SKM-1 (cell line): ENCODE data around the gene TOMM7.

ENCODE experiments used
- DNase-seq: peaks from one replicate; lab custom pipeline; 2025; ENCODE audit not compliant: unreplicated experiment; lab: John Stamatoyannopoulos, UW

TOMM7 gene

DNA sequence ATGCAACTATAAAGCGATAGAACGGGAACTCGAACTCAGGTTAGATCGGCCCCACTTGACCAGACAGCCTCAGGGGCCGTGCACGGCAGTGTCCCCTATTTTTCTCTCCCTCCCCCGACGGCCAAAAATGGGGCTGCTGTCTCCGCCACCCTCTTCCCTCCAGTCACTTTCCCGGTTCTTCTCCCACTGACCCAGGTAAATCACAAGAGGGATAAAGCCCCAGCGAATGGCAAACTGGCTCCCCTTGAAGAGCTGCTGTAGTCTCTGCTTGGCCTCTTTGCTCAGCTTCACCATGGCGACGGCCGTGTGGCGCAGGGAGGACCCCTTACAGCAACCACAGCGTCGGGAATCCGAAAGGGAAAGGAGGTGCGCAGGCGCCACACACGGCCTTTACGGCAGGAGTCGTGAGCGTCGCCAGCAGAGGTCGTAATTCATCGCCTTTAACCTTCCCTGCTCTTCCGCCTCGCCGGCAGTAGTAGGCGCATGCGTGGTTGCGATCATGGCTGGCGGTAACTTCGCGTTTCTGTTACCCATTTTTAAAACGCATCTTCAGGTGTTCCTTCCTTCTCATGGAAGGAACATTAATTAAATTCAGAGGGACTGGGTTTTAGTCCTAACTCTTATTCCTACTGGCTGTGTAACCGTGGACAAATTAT, at the start of gene TOMM7:
TSS of gene TOMM7 (minus strand) at position 364 of the 656 bp plus-strand sequence. CDS start at position 294, 70 bp downstream.
- DNase-seq: peak; percentile 93

DNA sequence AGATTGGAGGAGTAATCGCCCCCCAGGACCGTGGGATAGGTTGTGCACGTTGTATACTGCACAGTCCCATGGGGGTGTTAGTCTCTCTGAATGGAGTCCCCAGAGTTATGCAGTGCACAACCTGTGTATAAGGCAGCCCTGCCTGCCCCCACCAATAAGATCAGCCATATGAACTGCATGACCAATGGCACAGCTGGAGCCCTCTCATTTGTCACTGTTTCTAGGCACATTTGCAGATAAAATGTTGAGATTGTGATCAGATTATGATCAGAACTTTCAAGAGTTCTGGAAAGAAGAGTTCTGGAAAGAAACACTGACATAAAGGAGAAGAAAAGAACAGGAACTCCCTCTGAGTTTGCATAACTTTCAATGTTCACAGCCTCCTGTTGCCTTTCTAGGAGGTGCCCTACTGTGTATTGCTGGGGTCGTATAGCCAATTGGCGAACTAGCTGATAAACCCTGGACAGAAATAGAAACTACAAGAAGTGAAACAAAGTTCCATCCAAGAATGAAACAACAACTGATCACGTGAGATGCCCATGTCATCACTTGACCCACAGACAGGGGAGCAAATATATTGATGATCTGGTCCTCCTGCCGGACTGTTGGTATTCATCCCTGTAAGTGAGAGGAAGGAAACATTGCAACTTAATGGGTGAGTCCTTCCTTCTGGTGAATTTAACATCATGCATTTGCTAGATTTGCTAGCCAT, 49.6 kb upstream of the TOMM7 start:
- DNase-seq: no peak

DNA sequence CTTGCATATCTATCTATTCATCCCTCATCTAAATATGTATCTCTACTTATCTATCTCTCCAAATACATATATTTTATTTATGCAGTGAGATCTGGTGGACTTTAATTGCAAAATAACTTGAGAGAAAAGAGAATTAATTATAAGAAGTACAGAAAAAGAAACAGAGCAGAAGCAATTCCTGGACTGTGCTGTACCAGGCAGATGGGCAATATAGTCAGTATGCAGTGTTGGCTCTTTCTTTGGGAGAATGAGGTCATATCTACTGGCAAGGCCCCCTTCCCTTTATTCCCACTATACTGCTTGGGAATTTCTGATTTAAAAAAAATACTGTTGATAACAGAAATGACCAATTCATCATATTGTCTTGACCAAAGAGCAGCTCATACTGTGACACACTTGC, 49.0 kb upstream of the TOMM7 start:
- no peak for DNase-seq

DNA sequence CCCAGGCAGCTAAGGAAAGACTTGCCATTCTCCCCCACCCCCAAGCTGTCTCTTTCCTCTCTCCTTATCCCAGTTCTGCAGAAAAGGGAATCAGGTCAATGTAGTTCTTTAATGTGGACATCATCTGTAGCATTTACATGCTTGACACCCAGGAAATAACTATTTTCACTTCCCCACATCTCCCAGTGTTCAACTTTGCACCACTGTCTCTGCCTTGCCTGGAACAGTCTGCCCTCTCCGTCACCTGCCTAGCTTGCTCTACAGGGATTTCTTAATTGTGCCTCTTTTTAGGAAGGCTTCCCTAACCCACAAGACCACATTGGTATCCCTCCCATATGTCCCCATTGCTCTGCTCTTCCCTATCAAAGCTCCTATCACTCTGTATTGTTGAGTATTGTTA, 45.9 kb upstream of the TOMM7 start:
- no peak for DNase-seq

DNA sequence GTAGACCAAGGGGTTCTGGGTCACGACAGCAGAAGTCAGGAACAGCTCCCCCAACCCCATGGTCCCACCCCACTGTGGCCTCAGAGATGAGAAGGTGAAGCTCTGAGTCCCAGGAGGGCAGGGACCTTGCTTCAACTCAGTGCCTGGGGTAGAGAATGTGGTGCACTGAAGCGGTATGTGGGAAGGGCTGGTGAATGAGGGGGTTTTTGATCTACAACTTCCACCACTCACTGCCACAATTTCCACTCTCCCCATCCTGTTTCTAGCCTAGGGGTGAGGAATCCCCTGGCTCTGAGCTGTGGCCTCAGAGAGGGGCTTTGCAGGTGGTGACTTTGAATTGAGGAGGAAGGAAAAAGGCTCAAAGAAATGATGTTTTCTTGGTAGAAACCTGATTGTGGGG, 44.9 kb upstream of the TOMM7 start:
- DNase-seq: no peak

DNA sequence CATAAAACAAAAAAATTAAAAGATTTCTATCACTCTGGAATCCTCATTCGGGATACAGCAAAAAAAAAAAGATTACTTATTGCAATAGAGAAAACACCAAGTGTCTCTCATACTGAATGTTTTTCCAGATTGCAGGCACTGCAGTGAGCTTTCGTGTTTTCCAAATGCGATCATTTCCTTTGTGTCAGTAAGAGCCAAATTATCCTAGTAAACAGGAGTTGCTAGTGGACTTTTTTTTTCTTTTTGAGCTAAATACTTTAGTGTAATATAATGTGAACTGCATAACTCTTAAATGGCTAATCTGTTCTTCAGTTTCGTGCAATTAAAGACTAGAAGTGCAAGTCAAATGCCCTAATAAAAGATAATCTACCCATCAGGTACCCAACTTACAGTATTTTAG, 44.4 kb upstream of the TOMM7 start:
- no peak for DNase-seq

DNA sequence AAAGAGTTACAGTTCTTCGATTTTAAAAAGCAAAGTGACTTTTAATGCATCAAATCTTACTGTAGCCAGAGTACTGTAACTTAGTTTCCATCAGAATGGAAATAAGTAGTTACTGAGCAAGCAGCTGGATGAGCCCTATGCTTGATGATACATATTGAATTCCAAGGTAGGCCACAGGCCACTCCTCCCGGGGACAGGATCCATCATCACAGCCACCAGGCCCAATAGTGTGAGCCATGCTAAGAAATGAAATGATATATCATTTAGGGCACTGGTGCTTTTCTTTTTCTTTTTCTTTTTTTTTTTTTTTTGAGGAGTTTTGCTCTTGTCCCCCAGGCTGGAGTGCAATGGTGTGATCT, 42.9 kb upstream of the TOMM7 start:
- DNase-seq: no peak

DNA sequence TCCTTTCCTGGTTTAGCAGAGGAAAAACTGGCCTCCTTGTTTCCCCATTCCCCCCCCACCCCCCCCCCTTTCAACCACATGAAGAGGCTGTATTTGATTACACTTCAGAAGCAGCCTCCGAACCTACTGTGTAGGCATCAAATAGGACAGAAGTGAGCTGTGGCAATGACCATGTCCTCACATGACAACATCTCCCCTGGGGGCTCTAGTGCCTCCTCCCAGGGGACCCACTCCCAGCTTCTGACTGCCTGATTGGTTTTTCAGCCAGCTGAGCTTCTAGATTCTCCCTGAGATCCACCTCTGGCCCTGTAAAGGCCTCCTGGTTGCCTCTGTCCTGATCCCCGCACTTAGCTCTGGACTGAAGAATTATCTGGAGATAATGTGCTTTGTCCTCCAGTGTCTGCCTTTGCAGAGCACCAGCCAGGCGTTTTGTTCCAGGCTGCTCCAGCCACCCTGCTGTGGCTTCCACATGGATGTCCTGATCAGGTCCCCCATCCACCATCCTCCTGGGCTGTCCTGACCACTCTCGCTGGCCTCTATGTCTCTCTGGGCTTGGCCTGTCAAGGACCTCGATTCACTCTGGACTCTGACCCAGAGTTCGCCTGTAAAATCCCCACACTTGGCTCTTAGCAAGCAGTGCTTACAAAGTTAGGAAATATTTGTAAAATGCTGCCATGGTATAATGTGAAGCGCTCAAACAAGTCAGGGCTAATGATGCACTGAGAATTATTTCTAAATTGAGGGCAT, 42.4 kb upstream of the TOMM7 start:
- DNase-seq: no peak

DNA sequence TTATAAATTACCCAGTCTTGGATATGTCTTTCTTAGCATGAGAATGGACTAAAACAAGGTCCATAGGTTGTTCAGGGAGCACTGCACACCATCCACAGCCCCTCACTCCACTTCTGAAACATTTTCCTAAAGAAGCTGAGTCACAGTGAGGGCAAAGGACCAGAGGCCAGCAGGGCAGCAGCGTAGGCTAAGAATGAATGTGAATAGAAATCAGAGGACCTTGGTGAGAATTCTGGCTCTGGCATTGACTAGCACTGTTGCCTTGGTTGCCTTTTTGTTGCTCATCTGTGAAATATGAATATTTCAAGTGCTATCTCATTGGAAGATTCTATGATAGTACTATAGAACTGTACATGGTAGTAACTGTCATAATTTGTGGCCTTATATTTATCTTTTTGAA, 41.7 kb upstream of the TOMM7 start:
- no peak for DNase-seq

DNA sequence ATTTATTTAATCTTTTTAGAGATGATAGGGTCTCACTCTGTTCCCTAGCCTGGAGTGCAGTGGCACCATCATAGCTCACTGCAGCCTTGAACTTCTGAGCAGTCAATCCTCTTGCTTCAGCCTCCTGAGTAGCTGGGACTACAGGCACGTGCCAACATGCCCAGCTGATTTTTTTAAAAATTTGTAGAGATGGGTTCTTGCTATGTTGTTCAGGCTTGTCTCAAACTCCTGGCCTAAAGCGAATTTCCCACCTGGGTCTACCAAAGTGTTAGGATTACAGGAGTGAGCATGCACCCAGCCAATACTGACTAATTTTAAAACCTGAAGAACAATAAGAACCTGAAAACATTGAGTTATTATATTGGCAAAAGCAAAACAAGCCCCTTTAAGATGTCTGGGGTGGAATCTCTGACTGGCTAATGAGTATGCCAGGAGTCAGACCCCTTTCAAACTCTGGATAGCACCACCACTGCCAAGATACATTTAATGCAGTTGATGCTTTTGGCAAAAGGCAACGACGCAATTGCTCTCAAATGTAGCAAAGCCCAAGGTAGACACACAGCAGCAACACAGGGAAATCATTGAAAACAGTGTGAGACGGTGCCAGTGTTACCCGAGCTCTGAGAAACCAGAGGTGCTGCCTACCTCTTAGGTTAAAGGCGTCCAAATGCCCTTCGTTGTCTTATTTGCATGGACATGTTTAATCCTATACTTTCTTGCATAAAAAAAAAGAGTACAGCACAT, 40.7 kb upstream of the TOMM7 start:
- no peak for DNase-seq

DNA sequence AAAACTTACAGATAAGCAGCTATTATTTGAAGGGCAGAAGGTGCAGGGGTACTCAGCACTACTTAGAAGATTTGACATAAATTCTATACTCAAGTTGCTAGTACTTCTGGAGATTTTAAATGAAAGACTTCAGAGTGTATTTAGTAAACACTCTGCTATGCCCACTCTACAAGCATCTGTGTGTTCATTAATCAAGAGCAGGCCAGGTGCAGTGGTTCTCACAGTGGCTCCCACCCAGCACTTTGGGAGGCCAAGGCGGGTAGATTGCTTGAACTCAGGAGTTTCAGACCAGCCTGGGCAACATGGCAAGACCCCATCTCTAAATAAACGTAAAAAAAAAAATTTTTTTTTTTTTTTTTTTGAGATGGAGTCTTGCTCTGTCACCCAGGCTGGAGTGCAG, 38.9 kb upstream of the TOMM7 start:
- DNase-seq: no peak

DNA sequence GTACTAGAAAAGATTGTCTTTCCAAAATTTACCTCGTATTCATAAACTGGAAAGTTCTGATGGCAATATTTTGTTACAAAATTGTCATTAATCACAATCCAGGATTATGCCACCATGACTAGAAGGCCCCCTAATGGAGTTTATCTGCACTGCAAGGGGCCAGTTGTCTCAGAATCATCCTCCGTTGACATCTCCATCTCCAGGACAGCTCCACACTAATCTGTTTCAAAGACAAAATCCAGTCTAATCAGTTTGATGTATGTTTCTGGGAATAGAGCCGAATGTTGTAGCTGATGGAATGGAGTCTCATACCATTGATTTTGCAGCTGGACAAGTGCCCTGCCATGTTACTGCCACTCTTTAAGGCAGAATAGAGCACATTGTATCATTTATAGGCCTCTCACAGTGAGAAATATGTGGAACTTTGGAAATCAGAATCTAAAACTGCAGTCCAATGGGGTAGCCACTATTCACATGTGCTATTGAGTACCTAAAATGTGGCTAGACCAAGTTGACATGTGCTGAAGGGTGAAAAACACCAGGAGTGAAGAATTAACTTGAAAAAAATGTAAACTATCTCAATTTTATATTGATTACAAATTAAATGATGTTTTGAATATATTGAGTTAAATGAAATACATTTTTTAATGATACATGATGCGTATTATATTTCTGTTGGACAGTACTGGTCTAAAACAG, 38.3 kb upstream of the TOMM7 start:
- no peak for DNase-seq

DNA sequence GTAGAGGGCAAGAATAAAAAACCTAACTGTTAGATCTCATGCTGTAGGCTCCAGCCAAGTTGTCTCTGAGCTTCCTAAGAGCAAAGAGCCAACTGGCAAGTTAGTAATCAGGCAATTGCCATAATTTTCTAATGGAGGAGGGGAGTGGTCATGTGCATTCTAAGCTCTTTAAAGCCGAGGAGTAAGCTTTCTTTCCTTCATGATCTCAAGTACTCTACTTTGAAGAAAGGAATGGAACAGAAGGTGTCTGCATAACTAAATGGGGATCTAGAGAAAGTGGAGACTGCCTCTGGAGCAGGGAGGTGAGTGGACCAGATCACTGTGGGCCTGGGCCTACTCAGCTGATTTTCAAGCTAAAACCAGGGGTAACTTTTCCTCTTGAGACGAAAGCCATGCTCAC, 37.7 kb upstream of the TOMM7 start:
- no peak for DNase-seq

DNA sequence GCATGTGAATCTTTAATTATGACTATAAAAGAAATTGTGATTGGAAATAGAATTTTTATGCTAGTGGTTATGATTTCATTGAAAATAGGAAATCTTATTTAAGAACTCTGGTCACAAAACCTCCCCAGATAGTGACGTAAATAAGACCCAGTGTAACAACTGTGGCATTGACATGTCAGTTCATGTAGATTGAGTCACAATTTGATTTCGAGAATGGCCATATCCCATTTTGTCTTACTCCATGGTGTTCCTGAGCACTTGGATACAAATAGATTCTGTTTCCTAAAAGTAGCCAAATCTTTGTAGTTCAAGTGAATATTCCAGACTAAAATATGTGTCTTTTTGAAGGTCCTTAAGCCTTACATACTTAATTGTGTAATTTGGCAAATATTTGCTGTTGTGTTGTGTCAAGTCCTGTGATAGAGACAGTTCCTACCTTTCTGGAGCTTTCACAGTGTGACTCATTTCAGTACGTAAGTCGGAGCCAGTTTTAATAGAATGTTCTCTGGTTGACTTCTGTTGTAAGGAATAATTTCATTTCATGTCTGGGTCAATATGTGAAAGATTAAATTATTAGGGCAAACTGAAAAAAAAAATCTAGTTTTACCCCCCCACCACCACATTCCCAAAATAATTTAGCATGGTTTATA, 37.1 kb upstream of the TOMM7 start:
- no peak for DNase-seq

DNA sequence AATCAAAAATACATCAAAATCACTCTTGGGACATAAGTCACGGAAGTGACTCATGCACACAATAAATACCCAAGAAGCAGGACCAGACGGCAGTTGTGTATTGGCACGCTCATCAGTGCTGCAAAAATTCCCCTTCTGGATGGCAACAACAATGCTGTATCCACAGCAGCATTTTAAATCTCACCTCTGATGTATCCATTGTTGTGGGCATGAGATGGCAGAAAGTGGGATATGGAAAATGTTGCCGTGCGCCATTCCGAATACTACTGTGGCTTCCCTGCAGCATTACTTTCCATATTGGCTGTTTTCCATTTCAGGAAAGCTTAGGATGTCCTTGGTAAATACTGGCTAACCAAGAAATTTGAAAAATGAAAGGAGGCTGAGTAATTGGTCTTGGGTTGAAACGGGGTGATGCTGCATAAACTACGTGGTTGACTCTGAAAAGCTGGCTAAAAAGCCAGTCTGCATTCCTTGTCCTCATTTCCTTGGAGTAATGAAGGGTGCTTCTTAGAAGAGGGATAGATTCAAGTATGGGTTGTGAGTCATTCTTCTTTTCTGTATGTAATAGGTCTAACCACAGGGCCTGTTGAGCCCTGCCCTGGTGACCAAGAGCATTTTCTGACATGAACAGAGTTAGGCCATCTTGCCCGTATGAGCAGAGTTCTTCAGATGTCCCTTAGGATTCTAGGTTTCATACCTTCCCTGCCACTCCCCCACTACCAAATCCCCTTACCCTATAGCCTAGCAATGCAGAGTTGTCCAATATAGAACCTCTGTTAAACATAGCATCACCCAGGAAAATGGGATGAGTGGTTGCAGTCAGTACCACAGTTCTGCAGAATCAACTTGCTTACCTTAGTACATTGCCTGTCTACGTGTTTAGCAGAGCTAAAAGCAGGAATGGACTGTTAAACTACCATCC, 36.3 kb upstream of the TOMM7 start:
- DNase-seq: no peak

DNA sequence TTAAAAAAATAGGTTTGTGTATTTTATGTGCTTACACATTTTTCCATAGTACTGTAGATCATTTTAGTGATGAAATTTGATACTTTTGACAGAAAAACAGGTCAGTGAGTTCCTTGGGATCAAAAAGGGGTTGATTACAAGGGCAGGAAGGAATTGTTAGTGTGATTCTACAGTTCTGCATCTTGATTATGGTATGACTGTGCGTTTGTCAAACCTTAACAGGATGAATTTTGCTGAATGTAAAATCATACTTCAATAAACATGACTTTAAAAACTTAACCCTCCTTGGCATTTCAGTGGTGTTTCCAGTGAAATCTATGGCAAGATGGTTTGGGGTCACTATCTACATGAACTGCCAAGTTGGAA, 35.6 kb upstream of the TOMM7 start:
- DNase-seq: no peak

DNA sequence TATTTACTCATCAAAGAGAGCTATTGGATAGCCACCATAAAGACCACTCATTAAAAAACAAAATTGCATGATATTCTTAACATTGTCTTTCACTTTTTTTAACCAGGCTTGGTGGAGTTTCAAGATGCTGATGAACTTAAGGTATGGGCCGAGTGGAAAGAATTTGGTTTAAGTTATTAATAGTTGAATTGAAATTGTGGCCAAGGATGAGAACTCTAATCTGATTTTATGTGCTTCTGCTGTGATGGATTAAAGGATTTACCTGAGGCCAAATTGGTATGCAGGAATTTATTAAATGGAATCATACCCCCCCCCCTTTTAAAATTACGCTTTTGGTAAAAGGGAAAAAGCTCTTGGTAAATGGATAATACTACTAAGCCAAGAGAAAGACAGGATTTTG, 33.8 kb upstream of the TOMM7 start:
- DNase-seq: no peak

DNA sequence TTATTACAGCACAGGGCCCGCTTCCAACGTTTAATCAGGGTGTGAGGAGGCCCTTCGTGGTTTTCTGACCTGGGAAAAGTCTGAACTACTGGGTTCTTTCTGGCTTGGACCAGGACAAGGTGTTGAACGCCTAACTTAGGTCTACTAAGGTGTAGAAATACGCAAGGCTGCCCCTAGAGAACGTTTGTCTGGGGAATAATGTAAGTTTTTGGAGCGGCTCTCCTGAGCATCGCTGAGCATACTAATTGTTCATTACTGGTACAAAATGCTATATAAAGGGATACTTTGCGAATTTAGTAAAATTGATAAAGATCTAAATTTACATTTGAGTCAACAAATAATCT, 32.4 kb upstream of the TOMM7 start:
- DNase-seq: no peak

DNA sequence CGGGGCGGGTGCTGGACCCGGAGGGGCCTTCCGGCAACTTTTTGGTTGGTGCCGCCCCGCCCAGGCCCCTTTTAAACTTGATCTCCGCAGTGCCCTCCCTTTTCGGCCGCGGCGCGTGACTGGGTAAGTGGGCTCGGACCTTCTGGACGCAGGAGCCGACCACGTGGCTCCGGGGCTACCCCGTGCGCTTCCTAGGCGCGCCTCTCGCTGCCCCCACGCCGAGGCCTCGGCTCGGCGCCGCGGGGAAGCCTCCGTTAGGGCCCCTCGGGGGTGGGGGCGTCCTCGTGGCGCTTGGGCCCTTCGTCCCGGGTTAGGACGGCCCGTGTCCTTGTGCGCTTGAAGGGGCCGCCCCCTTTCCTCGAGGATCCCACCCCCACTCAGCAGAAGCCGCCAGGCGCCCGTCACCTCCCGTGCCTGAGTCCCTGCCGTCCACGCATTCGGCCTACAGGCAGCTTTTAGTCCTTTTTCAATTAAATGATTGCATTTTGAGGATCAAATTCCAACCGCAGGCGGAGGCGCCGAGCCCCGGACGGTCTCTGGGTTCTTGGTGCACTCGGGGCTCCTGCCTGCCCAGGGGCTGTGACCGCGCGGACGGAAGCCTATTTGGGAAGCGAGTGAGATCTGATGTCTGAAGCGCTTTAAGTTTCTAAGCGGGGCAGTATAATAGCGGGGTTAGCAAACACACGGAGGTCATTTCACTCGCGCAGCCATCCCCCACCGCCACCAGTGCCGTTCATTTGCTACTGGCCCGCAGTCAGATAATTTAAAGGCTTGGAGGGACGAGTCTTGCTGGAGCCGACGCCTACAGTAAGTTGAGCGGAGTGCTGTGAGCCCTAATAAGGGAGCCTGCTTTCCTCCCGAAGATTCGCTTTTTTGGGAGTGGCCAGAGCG, 31.8 kb upstream of the TOMM7 start:
- peak; percentile 78 for DNase-seq
